Peyer's patch (tissue), 4 donors: Measurements from ENCODE around the gene GIPC1.

Source experiments
- CTCF ChIP-seq, 6 experiments: fragments of 450-650 bp in 4 of 6; fragments of 200-600 bp in 2 of 6; sonication (generic) in 1 of 6; IDR thresholded peaks; one replicate each; pipeline ENCODE4 v1.5.1; 2017 to 2019; ENCODE audit warnings: antibody characterized with exemption in 6 of 6, mild to moderate bottlenecking in 3 of 6, moderate library complexity in 1 of 6
- POLR2A ChIP-seq, 2 donors: fragments of 450-650 bp; IDR thresholded peaks; one replicate each; pipeline ENCODE4 v1.5.1; 2017; ENCODE audit warnings: antibody characterized with exemption in 2 of 2, mild to moderate bottlenecking in 2 of 2, moderate library complexity in 2 of 2

GRCh38 chr19:14432791-14433553 lies 63.0 kb downstream of the GIPC1 start, which contains the start of gene PKN1:
- TF ChIP-seq CTCF (IDR thresholded peaks at IDR 0.05) (no peak), POLR2A (IDR thresholded peaks at IDR 0.05) (no peak)
